Endometrial microvascular endothelial cells (primary cell): ENCODE data around the gene SPEM2. TPM values are rescaled to one million over a fixed set of nuclear protein-coding genes. Genes with fewer than 3 reads are reported as not detected.

ENCODE experiments used
- in situ Hi-C: cut with HindIII; loops from 2 replicates; pipeline ENCODE4 v1.10.0; 2017; ENCODE audit warnings: low sequenced_read_pairs, low pct_unique_long_range_greater_than_20kb; ENCODE audit errors: inconsistent ontology term
- total RNA-seq: library from RNA; depleted of rRNA; stranded (reverse); fragments of >200 nt; gene quantifications from one replicate; pipeline ENCODE4 v1.2.3, GENCODE V29; 2015; ENCODE audit errors: inconsistent ontology term

Gene SPEM2
- total RNA-seq, 1 donor from 2014 or later, result not detected

GRCh38 chr17:7403043-7403726 is 22.2 kb upstream of the SPEM2 start:
- in situ Hi-C loops, result no loop called here

GRCh38 chr17:7403727-7403976 is 21.8 kb upstream of the SPEM2 start:
- in situ Hi-C loops, result no loop called here

GRCh38 chr17:7403977-7404736 is 21.3 kb upstream of the SPEM2 start, which contains the start of gene TMEM256:
TSS of gene TMEM256 (minus strand) at chr17:7404097. CDS start at chr17:7404084, 13 bp downstream.
- in situ Hi-C loops, result no loop called here

- in situ Hi-C loops, result no loop called here
Measured at GRCh38 chr17:7404737-7405349, 20.6 kb upstream of the SPEM2 start.

- in situ Hi-C loops, result no loop called here
Measured at GRCh38 chr17:7405350-7406234, 19.8 kb upstream of the SPEM2 start.

GRCh38 chr17:7406235-7406825 is 19.1 kb upstream of the SPEM2 start:
- in situ Hi-C loops, result no loop called here

GRCh38 chr17:7407082-7407481 is 18.3 kb upstream of the SPEM2 start:
- in situ Hi-C loops, result no loop called here

- in situ Hi-C loops, result no loop called here
Measured at GRCh38 chr17:7407485-7408251, 17.7 kb upstream of the SPEM2 start, which contains the start of gene NLGN2. TSS of gene NLGN2 (plus strand) at chr17:7407845. CDS start at chr17:7408256, 411 bp downstream.

GRCh38 chr17:7408252-7408727 is 17.1 kb upstream of the SPEM2 start:
- in situ Hi-C loops, result no loop called here

- in situ Hi-C loops, result no loop called here
Measured at GRCh38 chr17:7408863-7409262, 16.6 kb upstream of the SPEM2 start.

- in situ Hi-C loops, result no loop called here
Measured at GRCh38 chr17:7409716-7410115, 15.7 kb upstream of the SPEM2 start.

- in situ Hi-C loops, result no loop called here
Measured at GRCh38 chr17:7410634-7411426, 14.6 kb upstream of the SPEM2 start.

- in situ Hi-C loops, result no loop called here
Measured at GRCh38 chr17:7411427-7411750, 14.0 kb upstream of the SPEM2 start.

GRCh38 chr17:7413346-7413985 is 11.9 kb upstream of the SPEM2 start:
- in situ Hi-C loops, result no loop called here

- in situ Hi-C loops, result no loop called here
Measured at GRCh38 chr17:7414837-7415236, 10.6 kb upstream of the SPEM2 start.

GRCh38 chr17:7415784-7416183 is 9.6 kb upstream of the SPEM2 start:
- in situ Hi-C loops, result no loop called here

GRCh38 chr17:7416323-7416722 is 9.1 kb upstream of the SPEM2 start:
- in situ Hi-C loops, result no loop called here
